H1 (cell line): ENCODE results near the gene NDEL1. TPM values are rescaled to one million over a fixed set of nuclear protein-coding genes. Genes with fewer than 3 reads are reported as not detected.

Experiments
- CTCF ChIA-PET: fragments of 300-600 bp; sonication (Branson Sonifier 250); formaldehyde crosslinking; loops from one replicate; lab custom pipeline; 2021; ENCODE audit not compliant: partially characterized antibody; lab: Charles Lee
- POLR2A ChIA-PET: fragments of 300-600 bp; sonication (Branson Sonifier 250); formaldehyde crosslinking; loops from one replicate; lab custom pipeline; 2021; ENCODE audit warnings: inconsistent platforms; ENCODE audit not compliant: partially characterized antibody; lab: Charles Lee
- DNase-seq, 2 experiments: peaks; one replicate each; pipeline versions ENCODE4 v3.0.0 to v3.0.0-alpha.2; 2010 to 2022; ENCODE audit warnings: low spot score in 2 of 2, low read depth in 1 of 2, mixed read lengths in 1 of 2
- FAIRE-seq: peaks from 2 replicates; lab custom pipeline; 2011; peaks lifted over from hg19 to GRCh38; lab: Jason Lieb, UNC
- H2AFZ ChIP-seq: 2 replicates; pipeline ENCODE4 v1.8.1; 2012; ENCODE audit warnings: low read length, inconsistent platforms
- H2AK5ac ChIP-seq: 2 replicates; pipeline ENCODE4 v1.6.1; 2013; ENCODE audit warnings: low read depth, low read length
- H2BK120ac ChIP-seq: replicated peaks from 2 replicates; pipeline ENCODE3; 2013; ENCODE audit warnings: low read depth, low read length, inconsistent platforms
- H2BK12ac ChIP-seq: 2 replicates; pipeline ENCODE4 v1.6.1; 2013; ENCODE audit warnings: low read depth, low read length
- H2BK15ac ChIP-seq: 2 replicates; pipeline ENCODE4 v1.6.1; 2013; ENCODE audit warnings: low read length
- H2BK20ac ChIP-seq: 2 replicates; pipeline ENCODE4 v1.6.1; 2013; ENCODE audit warnings: low read length
- H2BK5ac ChIP-seq: 2 replicates; pipeline ENCODE4 v1.6.1; 2013; ENCODE audit warnings: low read depth, low read length
- H3K14ac ChIP-seq: 2 replicates; pipeline ENCODE4 v1.6.1; 2013; ENCODE audit warnings: inconsistent platforms; ENCODE audit not compliant: insufficient read length
- H3K18ac ChIP-seq: 2 replicates; pipeline ENCODE4 v1.6.1; 2013; ENCODE audit warnings: low read length; ENCODE audit errors: extremely low read depth
- H3K23ac ChIP-seq: 2 replicates; pipeline ENCODE4 v1.6.1; 2013; ENCODE audit warnings: inconsistent platforms; ENCODE audit not compliant: insufficient read length
- H3K23me2 ChIP-seq: 2 replicates; pipeline ENCODE4 v1.6.1; 2013; ENCODE audit warnings: low read depth, low read length
- H3K27ac ChIP-seq: 2 replicates; pipeline ENCODE4 v1.6.1; 2011; ENCODE audit warnings: low read depth, low read length, inconsistent platforms
- H3K27me3 ChIP-seq, 4 experiments: replicated peaks in 1 of 4; 1 replicate in 1 of 4; 2 replicates in 3 of 4; pipeline versions ENCODE4 v1.6.1 to v1.8.1; 2011 to 2013; ENCODE audit warnings: low read length in 3 of 4, mild to moderate bottlenecking in 3 of 4, inconsistent platforms in 2 of 4, mixed read lengths in 2 of 4, moderate library complexity in 1 of 4; ENCODE audit not compliant: control insufficient read depth in 3 of 4, insufficient read depth in 3 of 4; ENCODE audit errors: extremely low read depth in 1 of 4
- H3K36me3 ChIP-seq, 4 experiments: 2 replicates each; pipeline versions ENCODE4 v1.6.1 to v1.8.1; 2011 to 2013; ENCODE audit warnings: mild to moderate bottlenecking in 4 of 4, low read length in 3 of 4, moderate library complexity in 2 of 4, control low read depth in 1 of 4, inconsistent platforms in 1 of 4; ENCODE audit not compliant: insufficient read depth in 4 of 4, control insufficient read depth in 2 of 4
- H3K4ac ChIP-seq: replicated peaks from 2 replicates; pipeline ENCODE3; 2013; ENCODE audit warnings: low read length, low read depth, mixed read lengths, inconsistent platforms; ENCODE audit not compliant: insufficient read length
- H3K4me1 ChIP-seq, 4 experiments: replicated peaks in 1 of 4; 1 replicate in 1 of 4; 2 replicates in 3 of 4; pipeline versions ENCODE4 v1.6.1 to v1.8.1; 2011 to 2013; ENCODE audit warnings: low read length in 3 of 4, inconsistent platforms in 2 of 4, mixed read lengths in 1 of 4; ENCODE audit not compliant: insufficient read depth in 4 of 4, control insufficient read depth in 3 of 4
- H3K4me2 ChIP-seq, 2 experiments: 2 replicates each; pipeline versions ENCODE4 v1.6.1 to v1.8.1; 2011 to 2013; ENCODE audit warnings: low read depth in 2 of 2, low read length in 2 of 2, control low read depth in 1 of 2, inconsistent platforms in 1 of 2, mild to moderate bottlenecking in 1 of 2; ENCODE audit not compliant: insufficient read depth in 1 of 2
- H3K4me3 ChIP-seq, 4 experiments: fragments of 200-600, 300-600 bp in 1 of 4; sonication (generic), shearing (Covaris generic), sonication (Bioruptor Twin) in 1 of 4; 2 replicates each; pipeline versions ENCODE4 v1.5.1 to v1.8.1; 2011 to 2016; ENCODE audit warnings: low read length in 4 of 4, low read depth in 3 of 4, control low read depth in 2 of 4, inconsistent platforms in 2 of 4, mild to moderate bottlenecking in 2 of 4, mixed read lengths in 1 of 4, moderate library complexity in 1 of 4; ENCODE audit not compliant: insufficient read depth in 2 of 4; ENCODE audit errors: extremely low read depth in 1 of 4
- H3K56ac ChIP-seq: replicated peaks from 2 replicates; pipeline ENCODE3; 2013; ENCODE audit warnings: low read depth, mild to moderate bottlenecking, mixed read lengths, low read length, inconsistent platforms; ENCODE audit not compliant: insufficient read length
- H3K79me1 ChIP-seq: 2 replicates; pipeline ENCODE4 v1.6.1; 2013; ENCODE audit warnings: low read depth, low read length, control low read depth
- H3K79me2 ChIP-seq, 2 experiments: 2 replicates each; pipeline versions ENCODE4 v1.6.1 to v1.8.1; 2012 to 2013; ENCODE audit warnings: low read length in 2 of 2, mild to moderate bottlenecking in 2 of 2, inconsistent platforms in 1 of 2; ENCODE audit not compliant: insufficient read depth in 2 of 2, control insufficient read depth in 1 of 2
- H3K9ac ChIP-seq, 4 experiments: replicated peaks in 1 of 4; 1 replicate in 1 of 4; 2 replicates in 3 of 4; pipeline versions ENCODE4 v1.6.1 to v1.8.1; 2011 to 2013; ENCODE audit warnings: low read depth in 3 of 4, low read length in 3 of 4, control low read depth in 2 of 4, mild to moderate bottlenecking in 2 of 4, moderate library complexity in 2 of 4, inconsistent platforms in 1 of 4; ENCODE audit errors: extremely low read depth in 1 of 4
- H3K9me3 ChIP-seq, 2 experiments: 2 replicates each; pipeline versions ENCODE4 v1.6.1 to v1.8.1; 2012 to 2013; ENCODE audit warnings: mild to moderate bottlenecking in 2 of 2, moderate library complexity in 2 of 2, control low read depth in 1 of 2, inconsistent platforms in 1 of 2, low read depth in 1 of 2, low read length in 1 of 2, mixed read lengths in 1 of 2; ENCODE audit not compliant: insufficient read depth in 2 of 2
- H4K20me1 ChIP-seq, 2 experiments: replicated peaks in 1 of 2; 2 replicates each; pipeline versions ENCODE3 to v1.8.1; 2011 to 2013; ENCODE audit warnings: inconsistent platforms in 2 of 2, low read length in 2 of 2, mild to moderate bottlenecking in 1 of 2; ENCODE audit not compliant: insufficient read depth in 2 of 2, control insufficient read depth in 1 of 2
- H4K5ac ChIP-seq: 2 replicates; pipeline ENCODE4 v1.6.1; 2013; ENCODE audit warnings: low read length, low read depth, mixed read lengths, inconsistent platforms; ENCODE audit not compliant: insufficient read length
- H4K8ac ChIP-seq: 2 replicates; pipeline ENCODE4 v1.8.0; 2013; ENCODE audit warnings: mild to moderate bottlenecking, moderate library complexity, low read length, inconsistent platforms; ENCODE audit not compliant: insufficient read depth; ENCODE audit errors: extremely low read depth
- H4K91ac ChIP-seq: replicated peaks from 2 replicates; pipeline ENCODE3; 2013; ENCODE audit warnings: low read length, mixed read lengths, inconsistent platforms; ENCODE audit not compliant: insufficient read length
- ASH2L ChIP-seq: fragments of 200-600, 300-600 bp; sonication (generic); IDR thresholded peaks from one replicate; pipeline ENCODE4 v1.7.1; 2017; ENCODE audit warnings: low read length
- BACH1 ChIP-seq: IDR thresholded peaks from 2 replicates; pipeline ENCODE4 v1.6.1; 2012; ENCODE audit warnings: low read length, improper control_type of control experiment
- CREB1 ChIP-seq: IDR thresholded peaks from 2 replicates; pipeline ENCODE4 v1.6.1; 2012; ENCODE audit warnings: inconsistent platforms
- JUN ChIP-seq: IDR thresholded peaks from 2 replicates; pipeline ENCODE4 v1.6.1; 2011; ENCODE audit warnings: low read depth, mild to moderate bottlenecking, improper control_type of control experiment, low read length
- KDM4A ChIP-seq: IDR thresholded peaks from one replicate; pipeline ENCODE4 v1.7.1; 2012; ENCODE audit warnings: low read depth, mild to moderate bottlenecking, moderate library complexity, low read length, inconsistent platforms; ENCODE audit not compliant: severe bottlenecking
- KDM5A ChIP-seq: fragments of 200-600 bp; IDR thresholded peaks from 2 replicates; pipeline ENCODE4 v1.7.1; 2012; ENCODE audit warnings: mild to moderate bottlenecking, low read length, inconsistent platforms, mixed read lengths
- POLR2AphosphoS5 ChIP-seq: IDR thresholded peaks from 2 replicates; pipeline ENCODE4 v1.6.1; 2011; ENCODE audit warnings: low read depth, low read length
- RBBP5 ChIP-seq: IDR thresholded peaks from 2 replicates; pipeline ENCODE4 v1.7.1; 2012; ENCODE audit warnings: low read depth, mild to moderate bottlenecking, inconsistent platforms, low read length, moderate library complexity, borderline replicate concordance
- TAF1 ChIP-seq: IDR thresholded peaks from 2 replicates; pipeline ENCODE4 v1.6.1; 2011; ENCODE audit warnings: mild to moderate bottlenecking, low read depth, low read length
- WGBS, 2 experiments: shearing (Covaris generic) in 1 of 2; methylation state at CpG; one replicate each; pipeline versions ENCODE4 v1.1.6 to v1.1.7; 2013 to 2015; ENCODE audit warnings: low lambda C conversion rate in 2 of 2, mixed read lengths in 2 of 2, inconsistent platforms in 1 of 2, low coverage in 1 of 2, missing lambda C conversion rate in 1 of 2; ENCODE audit not compliant: insufficient replicate concordance in 2 of 2, insufficient coverage in 1 of 2, insufficient read length in 1 of 2; ENCODE audit errors: extremely low coverage in 1 of 2, missing lambda C conversion rate in 1 of 2; 5-methylcytosine and 5-hydroxymethylcytosine counted together
- polyA plus RNA-seq, 7 experiments: library from polyadenylated mRNA; depleted of rRNA in 3 of 7; stranded (reverse) in 5 of 7; unstranded in 2 of 7; fragments of >200 nt in 5 of 7; fragments of 200-250 nt in 2 of 7; gene quantifications; 1 replicate in 5 of 7; 2 replicates in 1 of 7; 4 replicates in 1 of 7; pipeline versions ENCODE4 v1.2.1 to v1.2.3, GENCODE V29; 2011 to 2013; ENCODE audit warnings: missing spikeins in 2 of 7, mixed read lengths in 2 of 7
- total RNA-seq: library from RNA; stranded (reverse); fragmentation: NEBNext Ultra II Directional; extraction: Animal tissue kit (Norgen Biotek cat#: 25700); gene quantifications from 2 replicates; pipeline ENCODE4 v1.2.1, GENCODE V29; 2021
- TF ChIP-seq, protein P1 (sequence below): IDR thresholded peaks from 2 replicates; pipeline ENCODE4 v1.6.1; 2012; ENCODE audit warnings: inconsistent platforms
- TF ChIP-seq, protein P2 (sequence below), 3 experiments: IDR thresholded peaks; 1 replicate in 2 of 3; 2 replicates in 1 of 3; pipeline versions ENCODE4 v1.5.1 to v1.6.1; 2011; ENCODE audit warnings: low read length in 3 of 3, mild to moderate bottlenecking in 3 of 3, inconsistent platforms in 2 of 3, low read depth in 1 of 3, moderate library complexity in 1 of 3; ENCODE audit not compliant: insufficient read depth in 1 of 3; ENCODE audit errors: control extremely low read depth in 1 of 3

NDEL1 gene
- total and polyA plus RNA-seq, 2 of the 8 experiments (the other 6 are each of a cell fraction or from before 2014, with no cell fraction given): 31.1 to 32.9 TPM

DNA sequence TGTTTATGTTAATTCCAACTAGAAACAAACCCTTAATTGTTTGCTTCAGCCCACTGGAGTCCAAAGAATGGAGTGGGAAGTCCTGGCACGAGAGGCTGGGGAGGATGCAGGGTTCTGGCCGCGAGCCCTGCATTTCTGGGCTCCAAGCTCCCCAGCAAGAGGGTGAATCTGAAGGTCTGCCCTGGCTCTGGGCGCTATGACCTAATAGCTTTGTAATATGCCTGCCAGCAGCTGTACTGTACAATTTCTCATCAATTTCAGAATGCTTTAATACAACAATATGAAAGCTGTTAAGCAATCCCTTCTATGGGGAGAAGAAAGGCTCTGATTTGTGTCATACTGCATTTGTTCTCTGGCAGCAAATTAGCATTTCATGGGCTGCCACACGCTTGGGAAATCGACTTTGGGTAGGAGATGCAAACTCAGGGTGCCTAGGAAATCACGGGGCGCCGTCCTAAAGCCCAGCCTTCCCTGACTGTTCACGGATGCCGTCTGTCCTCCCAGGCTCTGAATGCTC lies 43.8 kb downstream of the NDEL1 start:
- Histone ChIP-seq H2AK5ac (no peak overlapping the region), H3K79me1 (no peaks in the 10 kb centered on the region; the same call in 1 of the 2 replicates), H3K23me2 (no peaks in the 10 kb centered on the region), H2BK120ac (no peak overlapping the region), H3K23ac (no peak overlapping the region), H2BK5ac (no peak overlapping the region), H3K9ac (no peak overlapping the region), H2AFZ (no peak overlapping the region), H3K27ac (no peak overlapping the region), H2BK20ac (no peak overlapping the region), H4K20me1 (peaks cover 4 to 9% of the 10 kb centered on the region in 2 experiments), H4K91ac (no peak overlapping the region), H3K4ac (no peak overlapping the region), H2BK12ac (no peak overlapping the region), H2BK15ac (no peak overlapping the region), H4K5ac (no peak overlapping the region), H3K14ac (no peak overlapping the region), H4K8ac (no peak overlapping the region), H3K36me3 (peaks cover 63 to 98% (median 87%) of the 10 kb centered on the region in 4 experiments), H3K4me1 (no peaks in the 10 kb centered on the region), H3K56ac (no peak overlapping the region), H3K79me2 (no peaks in the 10 kb centered on the region), H3K4me2 (no peak overlapping the region), H3K9me3 (no peaks in the 10 kb centered on the region), H3K4me3 (no peak overlapping the region), H3K18ac (no peak overlapping the region), H3K27me3 (no peaks in the 10 kb centered on the region)
- ChIA-PET CTCF (interaction anchor here (0.8 to 2.6 kb wide), 3 partner anchors 8 to 59 kb away, joined by 4 to 9 read pairs (median 4); no protein-coding TSS in a partner anchor), POLR2A (interaction anchor here (1.2 kb wide), 1 partner anchor 22 kb away, joined by 3 read pairs; no protein-coding TSS in a partner anchor)
- 94% methylated on average over 11 of the region's 11 CpGs; no CpG with 5 or more reads in 1 of the 2 experiments for WGBS, 2 experiments
- DNase-seq (no peak), FAIRE-seq (no peak)
- TF ChIP-seq POLR2AphosphoS5 (no peak), JUN (no peak), BACH1 (no peak), RBBP5 (no peak), TAF1 (no peak), KDM4A (no peak), KDM5A (no peak), ASH2L (no peak), CREB1 (no peak)
- TF ChIP-seq, protein P1, sequence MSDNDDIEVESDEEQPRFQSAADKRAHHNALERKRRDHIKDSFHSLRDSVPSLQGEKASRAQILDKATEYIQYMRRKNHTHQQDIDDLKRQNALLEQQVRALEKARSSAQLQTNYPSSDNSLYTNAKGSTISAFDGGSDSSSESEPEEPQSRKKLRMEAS: no peak
- TF ChIP-seq, protein P2, sequence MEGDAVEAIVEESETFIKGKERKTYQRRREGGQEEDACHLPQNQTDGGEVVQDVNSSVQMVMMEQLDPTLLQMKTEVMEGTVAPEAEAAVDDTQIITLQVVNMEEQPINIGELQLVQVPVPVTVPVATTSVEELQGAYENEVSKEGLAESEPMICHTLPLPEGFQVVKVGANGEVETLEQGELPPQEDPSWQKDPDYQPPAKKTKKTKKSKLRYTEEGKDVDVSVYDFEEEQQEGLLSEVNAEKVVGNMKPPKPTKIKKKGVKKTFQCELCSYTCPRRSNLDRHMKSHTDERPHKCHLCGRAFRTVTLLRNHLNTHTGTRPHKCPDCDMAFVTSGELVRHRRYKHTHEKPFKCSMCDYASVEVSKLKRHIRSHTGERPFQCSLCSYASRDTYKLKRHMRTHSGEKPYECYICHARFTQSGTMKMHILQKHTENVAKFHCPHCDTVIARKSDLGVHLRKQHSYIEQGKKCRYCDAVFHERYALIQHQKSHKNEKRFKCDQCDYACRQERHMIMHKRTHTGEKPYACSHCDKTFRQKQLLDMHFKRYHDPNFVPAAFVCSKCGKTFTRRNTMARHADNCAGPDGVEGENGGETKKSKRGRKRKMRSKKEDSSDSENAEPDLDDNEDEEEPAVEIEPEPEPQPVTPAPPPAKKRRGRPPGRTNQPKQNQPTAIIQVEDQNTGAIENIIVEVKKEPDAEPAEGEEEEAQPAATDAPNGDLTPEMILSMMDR (IDR thresholded peaks at IDR 0.05; ENCODE audit: control extremely low read depth in 1 of 3, insufficient read depth in 1 of 3, low read depth in 1 of 3, low read length in 3 of 3): no peak
